A673 (cell line): Measurements from ENCODE around the gene ITIH5.

Experiments used
- EZH2 ChIP-seq: fragments of 200-600 bp; sonication (generic); IDR thresholded peaks from 2 replicates; pipeline ENCODE4 v1.6.1; 2017; ENCODE audit warnings: borderline replicate concordance, low read depth, mild to moderate bottlenecking, mixed read lengths, antibody characterized with exemption, low read length; ENCODE audit not compliant: poor library complexity, severe bottlenecking
- TF ChIP-seq, protein P1 (sequence below): fragments of 300-800, 200-600 bp; sonication (generic); conservative IDR thresholded peaks from 2 replicates; pipeline ENCODE4 v1.5.1; 2017; ENCODE audit warnings: low read depth, mild to moderate bottlenecking, antibody characterized with exemption, low read length, moderate library complexity, mixed read lengths

DNA sequence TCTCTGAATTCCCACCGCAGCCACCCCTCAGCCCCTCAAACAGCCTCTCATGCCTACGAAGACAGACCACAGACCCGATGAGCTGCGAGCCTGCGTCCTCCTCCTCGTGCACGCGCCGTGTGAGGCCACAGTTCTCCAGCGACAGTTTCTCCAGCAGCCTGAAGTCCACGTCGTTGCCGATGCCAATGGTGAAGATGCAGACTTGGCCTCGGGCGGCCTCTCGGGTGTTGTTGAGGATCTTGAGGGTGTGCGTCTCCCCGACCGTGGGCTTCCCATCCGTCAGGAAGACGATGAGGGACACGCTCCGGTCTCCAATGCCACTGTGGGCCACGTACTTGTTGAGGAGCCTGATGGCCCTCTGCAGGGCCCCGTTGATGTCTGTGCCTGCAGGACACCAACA is 87.1 kb downstream of the ITIH5 start:
- TF ChIP-seq, protein P1, sequence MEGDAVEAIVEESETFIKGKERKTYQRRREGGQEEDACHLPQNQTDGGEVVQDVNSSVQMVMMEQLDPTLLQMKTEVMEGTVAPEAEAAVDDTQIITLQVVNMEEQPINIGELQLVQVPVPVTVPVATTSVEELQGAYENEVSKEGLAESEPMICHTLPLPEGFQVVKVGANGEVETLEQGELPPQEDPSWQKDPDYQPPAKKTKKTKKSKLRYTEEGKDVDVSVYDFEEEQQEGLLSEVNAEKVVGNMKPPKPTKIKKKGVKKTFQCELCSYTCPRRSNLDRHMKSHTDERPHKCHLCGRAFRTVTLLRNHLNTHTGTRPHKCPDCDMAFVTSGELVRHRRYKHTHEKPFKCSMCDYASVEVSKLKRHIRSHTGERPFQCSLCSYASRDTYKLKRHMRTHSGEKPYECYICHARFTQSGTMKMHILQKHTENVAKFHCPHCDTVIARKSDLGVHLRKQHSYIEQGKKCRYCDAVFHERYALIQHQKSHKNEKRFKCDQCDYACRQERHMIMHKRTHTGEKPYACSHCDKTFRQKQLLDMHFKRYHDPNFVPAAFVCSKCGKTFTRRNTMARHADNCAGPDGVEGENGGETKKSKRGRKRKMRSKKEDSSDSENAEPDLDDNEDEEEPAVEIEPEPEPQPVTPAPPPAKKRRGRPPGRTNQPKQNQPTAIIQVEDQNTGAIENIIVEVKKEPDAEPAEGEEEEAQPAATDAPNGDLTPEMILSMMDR: no peak
- TF ChIP-seq EZH2: no peak
